HepG2 (cell line): ENCODE results near the gene SLCO4A1. TPM values are rescaled to one million over a fixed set of nuclear protein-coding genes. Genes with fewer than 3 reads are reported as not detected.

Source experiments
- FOXK2 ChIP-seq: fragments of 450-650 bp; IDR thresholded peaks from 2 replicates; pipeline ENCODE4 v1.6.1; 2016
- ISL2 ChIP-seq: sonication (generic); formaldehyde crosslinking; IDR thresholded peaks from 2 replicates; pipeline ENCODE4 v1.5.0; 2020; ENCODE audit warnings: missing genetic modification reagents
- MYNN ChIP-seq: sonication (generic); formaldehyde crosslinking; IDR thresholded peaks from 2 replicates; pipeline ENCODE4 v1.4.0; 2020; ENCODE audit warnings: mild to moderate bottlenecking, low read depth, missing genetic modification reagents
- SKIL ChIP-seq: sonication (generic); formaldehyde crosslinking; IDR thresholded peaks from 2 replicates; pipeline ENCODE4 v1.8.0; 2022; ENCODE audit warnings: missing genetic modification reagents, mild to moderate bottlenecking, moderate library complexity, borderline replicate concordance
- SMAD9 ChIP-seq: sonication (generic); formaldehyde crosslinking; IDR thresholded peaks from 2 replicates; pipeline ENCODE4 v1.5.1; 2020; ENCODE audit warnings: mild to moderate bottlenecking, missing genetic modification reagents
- SNRNP70 ChIP-seq: fragments of 200-400 bp; formaldehyde crosslinking; IDR thresholded peaks from 2 replicates; pipeline ENCODE4 v1.6.1; 2017; ENCODE audit warnings: mild to moderate bottlenecking, low read depth, low read length, moderate library complexity
- TEAD3 ChIP-seq: optimal IDR thresholded peaks from 2 replicates; pipeline ENCODE3; 2016; ENCODE audit warnings: borderline replicate concordance
- TFDP2 ChIP-seq: sonication (generic); formaldehyde crosslinking; IDR thresholded peaks from 2 replicates; pipeline ENCODE4 v1.4.0; 2020; ENCODE audit warnings: missing genetic modification reagents
- ZNF136 ChIP-seq: sonication (generic); formaldehyde crosslinking; IDR thresholded peaks from 2 replicates; pipeline ENCODE4 v1.8.1; 2022; ENCODE audit warnings: low read depth, mild to moderate bottlenecking, moderate library complexity, missing genetic modification reagents
- ZNF20 ChIP-seq: sonication (generic); formaldehyde crosslinking; IDR thresholded peaks from 2 replicates; pipeline ENCODE4 v1.4.0; 2020; ENCODE audit warnings: mild to moderate bottlenecking, moderate library complexity, missing genetic modification reagents
- ZNF44 ChIP-seq: sonication (generic); formaldehyde crosslinking; IDR thresholded peaks from 2 replicates; pipeline ENCODE4 v1.5.1; 2020; ENCODE audit warnings: mild to moderate bottlenecking, missing genetic modification reagents
- ZNF563 ChIP-seq: sonication (generic); formaldehyde crosslinking; IDR thresholded peaks from 2 replicates; pipeline ENCODE4 v1.8.0; 2022; ENCODE audit warnings: mild to moderate bottlenecking, moderate library complexity, missing genetic modification reagents
- ZNF737 ChIP-seq: sonication (generic); formaldehyde crosslinking; IDR thresholded peaks from 2 replicates; pipeline ENCODE4 v1.5.0; 2020; ENCODE audit warnings: missing genetic modification reagents, mild to moderate bottlenecking, borderline replicate concordance
- ZNF790 ChIP-seq: sonication (generic); formaldehyde crosslinking; IDR thresholded peaks from 2 replicates; pipeline ENCODE4 v1.8.0; 2022; ENCODE audit warnings: missing genetic modification reagents, mild to moderate bottlenecking, borderline replicate concordance
- polyA plus RNA-seq, 8 experiments: library from polyadenylated mRNA; depleted of rRNA in 3 of 8; stranded (reverse) in 7 of 8; unstranded in 1 of 8; fragments of >200 nt; fragmentation: Illumina TruSeq in 4 of 8; extraction: Trizol in 4 of 8; gene quantifications; 2 replicates each; pipeline versions ENCODE4 v1.2.1 to v1.2.3, GENCODE V29; 2011 to 2016; ENCODE audit warnings: low read depth in 4 of 8, missing spikeins in 1 of 8, mixed read lengths in 1 of 8; ENCODE audit not compliant: insufficient read depth in 1 of 8
- total RNA-seq, 5 experiments: library from RNA; depleted of rRNA; stranded (reverse); fragments of >200 nt; fragmentation: Illumina TruSeq; extraction: Trizol; gene quantifications; 2 replicates each; pipeline ENCODE4 v1.2.3, GENCODE V29; 2016; ENCODE audit warnings: low read depth in 1 of 5
- TF ChIP-seq, protein P1 (sequence below), 2 experiments: IDR thresholded peaks; 2 replicates each; pipeline ENCODE4 v1.6.1; 2011 to 2012; ENCODE audit warnings: low read length in 2 of 2, borderline replicate concordance in 1 of 2, low read depth in 1 of 2, mild to moderate bottlenecking in 1 of 2, moderate library complexity in 1 of 2
- TF ChIP-seq, protein P2 (sequence below): sonication (generic); formaldehyde crosslinking; IDR thresholded peaks from 2 replicates; pipeline ENCODE4 v1.8.1; 2023; ENCODE audit warnings: mild to moderate bottlenecking, missing genetic modification reagents
- TF ChIP-seq, protein P3 (sequence below): IDR thresholded peaks from 2 replicates; pipeline ENCODE4 v1.6.1; 2016; ENCODE audit warnings: mild to moderate bottlenecking, missing biosample characterization, missing genetic modification reagents
- TF ChIP-seq, protein P4 (sequence below): sonication (generic); formaldehyde crosslinking; IDR thresholded peaks from 2 replicates; pipeline ENCODE4 v1.4.0; 2020; ENCODE audit warnings: missing genetic modification reagents, borderline replicate concordance

Gene SLCO4A1
- total and polyA plus RNA-seq, 2 of the 13 experiments (the other 11 are each of a cell fraction or from before 2014, with no cell fraction given): 55.5 to 112 TPM

DNA sequence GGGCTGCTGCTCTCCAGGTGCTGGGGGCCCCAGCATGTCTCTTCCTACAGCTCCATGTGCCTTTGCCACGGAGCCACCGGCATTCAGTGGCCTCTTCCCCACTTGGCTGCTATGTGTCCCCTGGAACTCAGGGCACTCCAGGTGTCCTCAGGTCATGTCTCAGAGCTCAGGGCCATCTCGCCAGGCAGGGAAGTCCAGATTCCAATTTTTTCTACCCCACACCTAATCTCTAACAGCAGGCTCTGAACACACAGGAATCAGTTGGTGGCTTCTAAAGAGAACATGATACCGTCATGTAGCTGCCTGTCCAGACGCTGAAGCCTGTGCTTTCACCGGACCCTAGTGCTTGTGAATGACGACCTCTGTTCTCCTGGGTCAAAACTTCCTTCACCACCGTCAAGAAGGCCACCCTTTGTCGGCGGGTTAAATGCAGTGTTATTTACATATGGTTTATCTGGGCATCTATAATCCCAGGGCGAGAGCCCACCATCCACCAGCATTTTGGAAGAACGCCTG lies 4.2 kb upstream of the SLCO4A1 start (continued):
- TF ChIP-seq ISL2 (CRISPR knock-in tag): no peak
- TF ChIP-seq ZNF20: no peak
- TF ChIP-seq, protein P1, sequence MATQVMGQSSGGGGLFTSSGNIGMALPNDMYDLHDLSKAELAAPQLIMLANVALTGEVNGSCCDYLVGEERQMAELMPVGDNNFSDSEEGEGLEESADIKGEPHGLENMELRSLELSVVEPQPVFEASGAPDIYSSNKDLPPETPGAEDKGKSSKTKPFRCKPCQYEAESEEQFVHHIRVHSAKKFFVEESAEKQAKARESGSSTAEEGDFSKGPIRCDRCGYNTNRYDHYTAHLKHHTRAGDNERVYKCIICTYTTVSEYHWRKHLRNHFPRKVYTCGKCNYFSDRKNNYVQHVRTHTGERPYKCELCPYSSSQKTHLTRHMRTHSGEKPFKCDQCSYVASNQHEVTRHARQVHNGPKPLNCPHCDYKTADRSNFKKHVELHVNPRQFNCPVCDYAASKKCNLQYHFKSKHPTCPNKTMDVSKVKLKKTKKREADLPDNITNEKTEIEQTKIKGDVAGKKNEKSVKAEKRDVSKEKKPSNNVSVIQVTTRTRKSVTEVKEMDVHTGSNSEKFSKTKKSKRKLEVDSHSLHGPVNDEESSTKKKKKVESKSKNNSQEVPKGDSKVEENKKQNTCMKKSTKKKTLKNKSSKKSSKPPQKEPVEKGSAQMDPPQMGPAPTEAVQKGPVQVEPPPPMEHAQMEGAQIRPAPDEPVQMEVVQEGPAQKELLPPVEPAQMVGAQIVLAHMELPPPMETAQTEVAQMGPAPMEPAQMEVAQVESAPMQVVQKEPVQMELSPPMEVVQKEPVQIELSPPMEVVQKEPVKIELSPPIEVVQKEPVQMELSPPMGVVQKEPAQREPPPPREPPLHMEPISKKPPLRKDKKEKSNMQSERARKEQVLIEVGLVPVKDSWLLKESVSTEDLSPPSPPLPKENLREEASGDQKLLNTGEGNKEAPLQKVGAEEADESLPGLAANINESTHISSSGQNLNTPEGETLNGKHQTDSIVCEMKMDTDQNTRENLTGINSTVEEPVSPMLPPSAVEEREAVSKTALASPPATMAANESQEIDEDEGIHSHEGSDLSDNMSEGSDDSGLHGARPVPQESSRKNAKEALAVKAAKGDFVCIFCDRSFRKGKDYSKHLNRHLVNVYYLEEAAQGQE (IDR thresholded peaks at IDR 0.05; ENCODE audit: borderline replicate concordance in 1 of 2, low read depth in 1 of 2, low read length in 2 of 2): no peak
- TF ChIP-seq ZNF790 (CRISPR knock-in tag): no peak
- peak; percentile 38 for TF ChIP-seq TEAD3 (CRISPR knock-in tag)
- TF ChIP-seq ZNF44 (CRISPR knock-in tag): no peak
- TF ChIP-seq TFDP2 (CRISPR knock-in tag): no peak
- TF ChIP-seq SNRNP70: no peak
- no peak; the same call in 1 of the 2 replicates for TF ChIP-seq ZNF563
- no peak for TF ChIP-seq SKIL (CRISPR knock-in tag)
- TF ChIP-seq, protein P2, sequence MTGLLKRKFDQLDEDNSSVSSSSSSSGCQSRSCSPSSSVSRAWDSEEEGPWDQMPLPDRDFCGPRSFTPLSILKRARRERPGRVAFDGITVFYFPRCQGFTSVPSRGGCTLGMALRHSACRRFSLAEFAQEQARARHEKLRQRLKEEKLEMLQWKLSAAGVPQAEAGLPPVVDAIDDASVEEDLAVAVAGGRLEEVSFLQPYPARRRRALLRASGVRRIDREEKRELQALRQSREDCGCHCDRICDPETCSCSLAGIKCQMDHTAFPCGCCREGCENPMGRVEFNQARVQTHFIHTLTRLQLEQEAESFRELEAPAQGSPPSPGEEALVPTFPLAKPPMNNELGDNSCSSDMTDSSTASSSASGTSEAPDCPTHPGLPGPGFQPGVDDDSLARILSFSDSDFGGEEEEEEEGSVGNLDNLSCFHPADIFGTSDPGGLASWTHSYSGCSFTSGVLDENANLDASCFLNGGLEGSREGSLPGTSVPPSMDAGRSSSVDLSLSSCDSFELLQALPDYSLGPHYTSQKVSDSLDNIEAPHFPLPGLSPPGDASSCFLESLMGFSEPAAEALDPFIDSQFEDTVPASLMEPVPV: 0 out of 2 replicates have a peak, but pooled peaks have one; percentile 89
- no peak for TF ChIP-seq SMAD9
- TF ChIP-seq ZNF737 (CRISPR knock-in tag): no peak
- no peak for TF ChIP-seq MYNN (CRISPR knock-in tag)
- TF ChIP-seq ZNF136 (CRISPR knock-in tag): no peak
- TF ChIP-seq, protein P3, sequence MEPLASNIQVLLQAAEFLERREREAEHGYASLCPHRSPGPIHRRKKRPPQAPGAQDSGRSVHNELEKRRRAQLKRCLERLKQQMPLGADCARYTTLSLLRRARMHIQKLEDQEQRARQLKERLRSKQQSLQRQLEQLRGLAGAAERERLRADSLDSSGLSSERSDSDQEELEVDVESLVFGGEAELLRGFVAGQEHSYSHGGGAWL (CRISPR knock-in tag): no peak
- TF ChIP-seq FOXK2: no peak
- TF ChIP-seq, protein P4, sequence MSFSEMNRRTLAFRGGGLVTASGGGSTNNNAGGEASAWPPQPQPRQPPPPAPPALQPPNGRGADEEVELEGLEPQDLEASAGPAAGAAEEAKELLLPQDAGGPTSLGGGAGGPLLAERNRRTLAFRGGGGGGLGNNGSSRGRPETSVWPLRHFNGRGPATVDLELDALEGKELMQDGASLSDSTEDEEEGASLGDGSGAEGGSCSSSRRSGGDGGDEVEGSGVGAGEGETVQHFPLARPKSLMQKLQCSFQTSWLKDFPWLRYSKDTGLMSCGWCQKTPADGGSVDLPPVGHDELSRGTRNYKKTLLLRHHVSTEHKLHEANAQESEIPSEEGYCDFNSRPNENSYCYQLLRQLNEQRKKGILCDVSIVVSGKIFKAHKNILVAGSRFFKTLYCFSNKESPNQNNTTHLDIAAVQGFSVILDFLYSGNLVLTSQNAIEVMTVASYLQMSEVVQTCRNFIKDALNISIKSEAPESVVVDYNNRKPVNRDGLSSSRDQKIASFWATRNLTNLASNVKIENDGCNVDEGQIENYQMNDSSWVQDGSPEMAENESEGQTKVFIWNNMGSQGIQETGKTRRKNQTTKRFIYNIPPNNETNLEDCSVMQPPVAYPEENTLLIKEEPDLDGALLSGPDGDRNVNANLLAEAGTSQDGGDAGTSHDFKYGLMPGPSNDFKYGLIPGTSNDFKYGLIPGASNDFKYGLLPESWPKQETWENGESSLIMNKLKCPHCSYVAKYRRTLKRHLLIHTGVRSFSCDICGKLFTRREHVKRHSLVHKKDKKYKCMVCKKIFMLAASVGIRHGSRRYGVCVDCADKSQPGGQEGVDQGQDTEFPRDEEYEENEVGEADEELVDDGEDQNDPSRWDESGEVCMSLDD (CRISPR knock-in tag): no peak
